Liver (tissue), 9 donors: ENCODE data around the gene TRIM3. TPM values are rescaled to one million over a fixed set of nuclear protein-coding genes. Genes with fewer than 3 reads are reported as not detected.

Experiments used
- DNase-seq: peaks from one replicate; pipeline ENCODE4 v3.0.0-alpha.2; 2017; ENCODE audit warnings: low spot score
- H3K27ac ChIP-seq, 2 donors: one replicate each; pipeline ENCODE4 v1.7.0; 2013; ENCODE audit warnings: inconsistent platforms in 2 of 2, low read length in 2 of 2, control low read depth in 1 of 2, low read depth in 1 of 2, mild to moderate bottlenecking in 1 of 2
- H3K27me3 ChIP-seq, 4 donors: one replicate each; pipeline versions ENCODE4 v1.6.1 to v1.7.0; 2013; ENCODE audit warnings: low read length in 3 of 4, inconsistent platforms in 1 of 4, mild to moderate bottlenecking in 1 of 4, moderate library complexity in 1 of 4; ENCODE audit not compliant: control insufficient read depth in 4 of 4, insufficient read depth in 4 of 4
- H3K36me3 ChIP-seq, 4 donors: one replicate each; pipeline versions ENCODE4 v1.6.1 to v1.7.0; 2013; ENCODE audit warnings: low read length in 3 of 4, mild to moderate bottlenecking in 3 of 4, low read depth in 1 of 4, moderate library complexity in 1 of 4; ENCODE audit not compliant: control insufficient read depth in 4 of 4, insufficient read depth in 3 of 4
- H3K4me1 ChIP-seq, 4 donors: one replicate each; pipeline versions ENCODE4 v1.6.1 to v1.7.0; 2013; ENCODE audit warnings: low read length in 3 of 4, mild to moderate bottlenecking in 3 of 4, moderate library complexity in 1 of 4; ENCODE audit not compliant: control insufficient read depth in 4 of 4, insufficient read depth in 4 of 4
- H3K4me3 ChIP-seq, 3 donors: one replicate each; pipeline versions ENCODE4 v1.6.1 to v1.7.0; 2013; ENCODE audit warnings: low read length in 3 of 3, control low read depth in 1 of 3, low read depth in 1 of 3, mild to moderate bottlenecking in 1 of 3
- H3K9ac ChIP-seq, 2 donors: one replicate each; pipeline ENCODE4 v1.7.0; 2013; ENCODE audit warnings: low read length in 2 of 2, mild to moderate bottlenecking in 2 of 2, moderate library complexity in 2 of 2, control low read depth in 1 of 2, low read depth in 1 of 2
- H3K9me3 ChIP-seq, 4 donors: one replicate each; pipeline versions ENCODE4 v1.6.1 to v1.7.0; 2013; ENCODE audit warnings: low read length in 3 of 4; ENCODE audit not compliant: control insufficient read depth in 4 of 4
- EGR1 ChIP-seq, 2 donors: IDR thresholded peaks; 2 replicates each; pipeline ENCODE4 v1.6.1; 2016 to 2018; ENCODE audit warnings: antibody characterized with exemption in 2 of 2, low read depth in 2 of 2
- FOXA1 ChIP-seq: IDR thresholded peaks from 2 replicates; pipeline ENCODE4 v1.6.1; 2016; ENCODE audit warnings: antibody characterized with exemption
- FOXA2 ChIP-seq: IDR thresholded peaks from 2 replicates; pipeline ENCODE4 v1.6.1; 2016; ENCODE audit warnings: antibody characterized with exemption
- GABPA ChIP-seq, 2 donors: IDR thresholded peaks in 1 of 2; conservative IDR thresholded peaks in 1 of 2; 2 replicates each; pipeline ENCODE4 v1.6.1; 2016; ENCODE audit warnings: antibody characterized with exemption in 2 of 2, mild to moderate bottlenecking in 1 of 2, moderate library complexity in 1 of 2
- HNF4A ChIP-seq, 2 donors: conservative IDR thresholded peaks; 2 replicates each; pipeline ENCODE4 v1.6.1; 2016; ENCODE audit warnings: antibody characterized with exemption in 2 of 2, mild to moderate bottlenecking in 2 of 2
- JUND ChIP-seq, 2 donors: IDR thresholded peaks; 2 replicates each; pipeline ENCODE4 v1.6.1; 2016; ENCODE audit warnings: antibody characterized with exemption in 2 of 2
- MAX ChIP-seq: IDR thresholded peaks from 2 replicates; pipeline ENCODE4 v1.6.1; 2016; ENCODE audit warnings: antibody characterized with exemption
- NR2F2 ChIP-seq: IDR thresholded peaks from 2 replicates; pipeline ENCODE4 v1.6.1; 2016; ENCODE audit warnings: antibody characterized with exemption
- RAD21 ChIP-seq, 2 donors: IDR thresholded peaks; 2 replicates each; pipeline ENCODE4 v1.6.1; 2016; ENCODE audit warnings: antibody characterized with exemption in 2 of 2, mild to moderate bottlenecking in 2 of 2
- RXRA ChIP-seq, 2 donors: IDR thresholded peaks; 2 replicates each; pipeline ENCODE4 v1.6.1; 2017 to 2018; ENCODE audit warnings: antibody characterized with exemption in 2 of 2, mild to moderate bottlenecking in 1 of 2
- SP1 ChIP-seq: IDR thresholded peaks from 2 replicates; pipeline ENCODE4 v1.6.1; 2018; ENCODE audit warnings: antibody characterized with exemption, mild to moderate bottlenecking
- TAF1 ChIP-seq: conservative IDR thresholded peaks from 2 replicates; pipeline ENCODE4 v1.6.1; 2016; ENCODE audit warnings: antibody characterized with exemption, mild to moderate bottlenecking
- YY1 ChIP-seq: IDR thresholded peaks from 2 replicates; pipeline ENCODE4 v1.6.1; 2016; ENCODE audit warnings: antibody characterized with exemption, mild to moderate bottlenecking
- ZBTB33 ChIP-seq: IDR thresholded peaks from 2 replicates; pipeline ENCODE4 v1.6.1; 2016; ENCODE audit warnings: antibody characterized with exemption
- WGBS: extraction: QIAGEN DNeasy Blood & Tissue Kit; methylation state at CpG from one replicate; pipeline ENCODE4 v1.1.7; 2013; 5-methylcytosine and 5-hydroxymethylcytosine counted together
- polyA plus RNA-seq, 2 donors: library from polyadenylated mRNA; stranded (reverse) in 1 of 2; unstranded in 1 of 2; fragments of 200-250 nt in 1 of 2; fragments of >200 nt in 1 of 2; fragmentation: Nextera tagmentation in 1 of 2; extraction: Ambion mirVana in 1 of 2; gene quantifications; one replicate each; pipeline versions ENCODE4 v1.2.1 to v1.2.3, GENCODE V29; 2013 to 2015
- total RNA-seq, 2 donors: library from RNA; depleted of rRNA; stranded (reverse); fragments of >200 nt; gene quantifications; one replicate each; pipeline ENCODE4 v1.2.3, GENCODE V29; 2014
- donor health status: healthy.
- donor health status: healthy.
- donor health status: healthy.
- donor health status: healthy.
- donor health status: healthy.

The TRIM3 gene
- total and polyA plus RNA-seq, 4 donors, result 5.2 to 12.7 (median 9.1) TPM

- WGBS, result under 1% methylated on average over 66 of the region's 66 CpGs
- Histone ChIP-seq H3K36me3 (peaks cover 6 to 53% (median 30%) of the 10 kb centered on the region in 4 donors), H3K4me3 (peak within 1 kb of the TSS; percentile 71 to 100 (median 99)), H3K9ac (peak within 1 kb of the TSS; percentile 94 to 96), H3K4me1 (peaks cover 6 to 30% (median 23%) of the 10 kb centered on the region in 4 donors), H3K27me3 (no peaks in the 10 kb centered on the region), H3K9me3 (no peaks in the 10 kb centered on the region), H3K27ac (peak within 1 kb of the TSS; percentile 90 to 91)
- DNase-seq, result peak; percentile 96
- no peak for TF ChIP-seq FOXA2
- TF ChIP-seq HNF4A (conservative IDR thresholded peaks at IDR 0.05), result peak in 1 of 2 donors; percentile 41
- no peak for TF ChIP-seq TAF1
- TF ChIP-seq SP1, result peak; percentile 81
- no peak for TF ChIP-seq EGR1 (IDR thresholded peaks at IDR 0.05; ENCODE audit: low read depth in 2 of 2)
- peak; percentile 96 to 100 for TF ChIP-seq GABPA (IDR thresholded peaks at IDR 0.05 in 1 of 2, conservative IDR thresholded peaks at IDR 0.05 in 1 of 2)
- peak in 1 of 2 donors; percentile 57 for TF ChIP-seq JUND (IDR thresholded peaks at IDR 0.05)
- peak; percentile 95 for TF ChIP-seq ZBTB33
- TF ChIP-seq YY1, result peak; percentile 74
- TF ChIP-seq RXRA (IDR thresholded peaks at IDR 0.05), result peak; percentile 85 to 88
- TF ChIP-seq NR2F2, result peak; percentile 76
- TF ChIP-seq MAX, result peak; percentile 71
Measured at GRCh38 chr11:6481012-6481923, 7.5 kb upstream of the TRIM3 start, which contains the start of the genes ARFIP2 and TIMM10B. TSS of gene ARFIP2 (minus strand) at chr11:6481331. CDS start at chr11:6480421, 910 bp downstream. TSS of gene TIMM10B (plus strand) at chr11:6481501. CDS start at chr11:6481517, 16 bp downstream.

DNA sequence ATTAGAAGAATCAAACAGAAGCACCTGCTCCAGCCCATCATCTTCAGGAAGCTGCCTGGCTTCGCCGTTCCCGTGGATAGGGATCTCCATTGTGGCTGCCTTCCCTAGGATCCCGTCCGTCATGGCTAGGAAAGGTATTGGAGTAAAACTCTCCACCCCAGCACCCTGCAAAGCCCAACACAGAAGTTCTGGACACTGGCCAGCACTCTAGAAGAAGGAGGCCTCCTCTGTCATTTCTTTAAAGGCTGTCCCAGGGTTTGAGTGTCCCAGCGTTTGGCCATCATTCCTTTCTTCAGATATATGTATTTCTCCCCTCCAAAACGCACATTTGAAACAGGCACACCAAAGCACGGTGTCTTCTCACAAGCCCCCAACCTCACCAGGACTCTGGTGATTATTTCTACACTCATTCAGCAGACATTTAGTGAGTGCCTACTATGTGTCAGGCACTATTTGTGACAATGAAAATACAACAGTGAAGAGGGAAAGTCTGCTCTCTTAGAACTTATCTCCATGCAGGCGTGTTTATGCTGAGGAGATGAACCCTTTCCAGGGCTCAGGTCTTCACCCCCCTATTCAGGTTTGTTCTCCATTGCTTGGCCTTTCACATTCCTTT, 6.7 kb upstream of the TRIM3 start:
- peaks cover 6 to 38% (median 26%) of the 10 kb centered on the region in 4 donors for H3K4me1 ChIP-seq
- no peaks in the 10 kb centered on the region for H3K27me3 ChIP-seq
- 66% methylated on average over 9 of the region's 9 CpGs for WGBS
- no peaks in the 10 kb centered on the region for H3K9me3 ChIP-seq
- peaks cover 6 to 48% (median 26%) of the 10 kb centered on the region in 4 donors for H3K36me3 ChIP-seq
- DNase-seq, result no peak
- peak overlapping the region; percentile 71 to 100 (median 80) for H3K4me3 ChIP-seq
- TF ChIP-seq EGR1 (IDR thresholded peaks at IDR 0.05; ENCODE audit: low read depth in 2 of 2) (no peak), ZBTB33 (no peak), HNF4A (conservative IDR thresholded peaks at IDR 0.05) (no peak), NR2F2 (no peak), FOXA1 (no peak), FOXA2 (no peak), GABPA (IDR thresholded peaks at IDR 0.05 in 1 of 2, conservative IDR thresholded peaks at IDR 0.05 in 1 of 2) (no peak), SP1 (no peak), MAX (no peak), RAD21 (IDR thresholded peaks at IDR 0.05) (no peak)
- H3K9ac ChIP-seq, result peak overlapping the region; percentile 94 to 96
- H3K27ac ChIP-seq, result peak overlapping the region; percentile 90 to 91
